GM19239 (cell line): ENCODE measurements around the gene CASD1.

Experiments used
- DNase-seq: peaks from one replicate; pipeline ENCODE4 v3.0.0; 2011; ENCODE audit warnings: low spot score; ENCODE audit not compliant: insufficient read length
- FAIRE-seq: peaks from 2 replicates; lab custom pipeline; 2011; peaks lifted over from hg19 to GRCh38; lab: Jason Lieb, UNC

The CASD1 gene

GRCh38 chr7:94577357-94577756 lies 67.7 kb downstream of the CASD1 start:
- DNase-seq (no peak), FAIRE-seq (no peak)

- FAIRE-seq, result no peak
- no peak for DNase-seq
Measured at GRCh38 chr7:94578614-94579013, 69.0 kb downstream of the CASD1 start.

- FAIRE-seq, result no peak
- no peak for DNase-seq
Measured at GRCh38 chr7:94579470-94579869, 69.9 kb downstream of the CASD1 start.

- FAIRE-seq, result no peak
- DNase-seq, result no peak
Measured at GRCh38 chr7:94580601-94581000, 71.0 kb downstream of the CASD1 start.

GRCh38 chr7:94584113-94584512 lies 74.5 kb downstream of the CASD1 start:
- no peak for DNase-seq
- no peak for FAIRE-seq

GRCh38 chr7:94588075-94588474 lies 78.5 kb downstream of the CASD1 start:
- DNase-seq, result no peak
- no peak for FAIRE-seq

- DNase-seq (no peak), FAIRE-seq (peak; percentile 80)
Measured at GRCh38 chr7:94590526-94591162, 81.0 kb downstream of the CASD1 start.

- FAIRE-seq (no peak), DNase-seq (no peak)
Measured at GRCh38 chr7:94591176-94591575, 81.6 kb downstream of the CASD1 start.

GRCh38 chr7:94594882-94595281 lies 85.3 kb downstream of the CASD1 start:
- no peak for DNase-seq

GRCh38 chr7:94595717-94596116 lies 86.1 kb downstream of the CASD1 start:
- no peak for DNase-seq
- no peak for FAIRE-seq

More at GRCh38 chr7:94594882-94595281, 85.3 kb downstream of the CASD1 start:
- no peak for FAIRE-seq

- FAIRE-seq (no peak), DNase-seq (no peak)
Measured at GRCh38 chr7:94600267-94600666, 90.7 kb downstream of the CASD1 start.

GRCh38 chr7:94602181-94602580 lies 92.6 kb downstream of the CASD1 start:
- FAIRE-seq, result no peak
- no peak for DNase-seq

GRCh38 chr7:94605031-94605430 lies 95.4 kb downstream of the CASD1 start:
- FAIRE-seq (peak; percentile 68), DNase-seq (no peak)
